Activated naive CD8-positive, alpha-beta T cell treated with anti-CD3 and anti-CD28 coated beads for 36 hours (primary cell): ENCODE measurements around the gene RRP1. TPM values are rescaled to one million over a fixed set of nuclear protein-coding genes. Genes with fewer than 3 reads are reported as not detected.
"Not testable (repeated sequence)": the region's sequence is repeated elsewhere in the genome, so short reads cannot be mapped to it uniquely, and the experiment has no call there.

Experiments
- DNase-seq: peaks from one replicate; pipeline ENCODE4 v3.0.0; 2021
- H3K27ac Mint-ChIP-seq: one replicate; pipeline ENCODE4 v1.8.0; 2022; ENCODE audit warnings: mild to moderate bottlenecking, moderate library complexity, mixed read lengths
- H3K27me3 Mint-ChIP-seq: one replicate; pipeline ENCODE4 v1.8.0; 2022; ENCODE audit warnings: mild to moderate bottlenecking, mixed read lengths
- H3K36me3 Mint-ChIP-seq: one replicate; pipeline ENCODE4 v1.8.0; 2021; ENCODE audit warnings: mild to moderate bottlenecking, mixed read lengths
- H3K4me1 Mint-ChIP-seq: one replicate; pipeline ENCODE4 v1.8.0; 2021; ENCODE audit warnings: mixed read lengths
- H3K4me3 Mint-ChIP-seq: one replicate; pipeline ENCODE4 v1.8.0; 2022; ENCODE audit warnings: mild to moderate bottlenecking, moderate library complexity, mixed read lengths
- H3K9me3 Mint-ChIP-seq: one replicate; pipeline ENCODE4 v1.8.0; 2022; ENCODE audit warnings: mixed read lengths
- total RNA-seq, 2 experiments: library from RNA; stranded (reverse); gene quantifications; one replicate each; pipeline ENCODE4 v1.2.3, GENCODE V29; 2021

The RRP1 gene
- total RNA-seq, 2 experiments from 2014 or later = 89.4 to 90.7 TPM

- not testable (repeated sequence) for H3K36me3 Mint-ChIP-seq, H3K27ac Mint-ChIP-seq, H3K9me3 Mint-ChIP-seq, H3K4me3 Mint-ChIP-seq, H3K27me3 Mint-ChIP-seq, H3K4me1 Mint-ChIP-seq, DNase-seq
These were observed 33.4 kb downstream of the RRP1 start for GRCh38 chr21:43822741-43823140.

DNA sequence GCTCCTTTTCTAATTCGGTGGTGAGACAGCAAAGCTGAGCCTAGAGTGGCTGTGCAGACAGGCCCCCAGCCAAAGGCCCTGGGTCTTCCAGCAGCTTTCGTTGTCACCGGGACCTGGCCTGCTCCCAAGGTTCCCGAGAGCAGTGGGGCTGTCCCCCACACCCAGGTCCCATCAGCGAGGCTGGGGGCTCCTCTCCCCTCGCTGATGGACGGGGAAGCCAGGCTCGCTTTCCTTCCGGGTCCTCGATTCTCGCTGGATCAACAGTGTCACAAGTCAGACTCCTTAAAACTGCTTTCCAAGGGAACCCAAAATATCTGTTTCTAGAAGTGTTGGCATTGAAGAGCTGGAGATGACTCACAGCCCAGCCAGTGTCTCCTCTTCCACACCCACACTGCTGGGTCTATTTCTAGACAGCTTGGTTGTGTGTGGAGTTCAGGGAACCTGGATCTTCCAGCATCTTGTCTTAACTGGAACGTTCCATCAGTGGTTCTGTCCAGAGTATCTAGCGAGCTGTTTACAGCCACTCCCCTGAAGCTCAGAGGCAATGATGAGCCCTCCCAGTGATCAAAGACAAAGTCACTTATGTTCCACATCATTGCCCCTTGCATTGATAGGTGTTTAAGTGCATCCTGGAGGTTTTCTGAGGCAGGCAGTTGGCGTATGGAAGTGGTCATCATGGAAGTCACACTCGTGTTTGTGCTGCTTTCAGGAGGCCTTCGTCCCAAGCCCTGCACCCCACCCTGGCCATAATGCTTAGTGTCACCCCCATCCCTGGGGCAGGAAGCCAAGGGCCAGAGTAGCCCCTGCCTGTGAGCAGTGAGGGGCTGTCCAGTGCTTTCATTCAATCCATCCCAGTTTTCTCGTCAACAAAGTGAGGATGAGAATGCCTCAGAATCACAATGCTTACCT lies 35.2 kb downstream of the RRP1 start:
- Mint-ChIP-seq H3K4me1 (peaks cover 3% of the 10 kb centered on the region), H3K4me3 (no peak overlapping the region), H3K27ac (no peak overlapping the region), H3K9me3 (no peaks in the 10 kb centered on the region), H3K36me3 (no peaks in the 10 kb centered on the region), H3K27me3 (peaks cover 5% of the 10 kb centered on the region)
- DNase-seq = no peak

DNA sequence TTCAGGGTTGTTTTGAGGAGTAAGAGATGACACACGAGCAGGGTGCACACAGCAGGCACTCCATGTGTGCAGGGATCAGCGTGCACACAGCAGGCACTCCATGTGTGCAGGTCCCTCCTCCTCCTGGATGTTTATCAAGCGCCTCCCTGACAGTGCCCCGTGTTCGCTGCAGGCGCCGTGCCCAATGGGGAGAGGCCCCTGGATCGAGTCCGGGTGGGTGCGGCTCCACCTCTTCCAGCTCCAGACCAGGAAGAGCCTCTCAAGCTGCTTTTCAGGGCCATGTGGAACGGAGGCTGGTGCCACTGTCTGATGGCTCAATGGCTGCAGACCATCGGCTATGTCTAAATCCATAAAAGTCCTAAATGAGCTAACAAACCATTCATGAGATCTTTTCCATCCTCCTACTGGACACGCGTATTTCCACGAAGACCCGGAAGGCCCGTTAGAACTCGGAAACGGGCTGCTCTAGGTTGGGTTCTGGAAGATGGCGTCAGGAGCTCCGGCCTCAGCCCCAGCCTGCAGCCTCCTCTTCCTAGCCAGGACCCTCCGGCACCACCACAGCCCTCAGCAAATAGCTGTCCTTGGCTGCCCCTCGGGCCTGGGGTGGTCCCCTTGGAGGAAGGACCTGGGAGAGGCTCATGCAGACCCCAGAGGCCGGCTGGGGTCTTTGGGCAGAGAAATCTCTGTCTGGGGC lies 36.0 kb downstream of the RRP1 start:
- H3K4me1 Mint-ChIP-seq = peaks cover 3% of the 10 kb centered on the region
- no peaks in the 10 kb centered on the region for H3K9me3 Mint-ChIP-seq
- H3K4me3 Mint-ChIP-seq = no peak overlapping the region
- no peak for DNase-seq
- H3K27ac Mint-ChIP-seq = no peak overlapping the region
- H3K36me3 Mint-ChIP-seq = no peaks in the 10 kb centered on the region
- peaks cover 8% of the 10 kb centered on the region for H3K27me3 Mint-ChIP-seq

DNA sequence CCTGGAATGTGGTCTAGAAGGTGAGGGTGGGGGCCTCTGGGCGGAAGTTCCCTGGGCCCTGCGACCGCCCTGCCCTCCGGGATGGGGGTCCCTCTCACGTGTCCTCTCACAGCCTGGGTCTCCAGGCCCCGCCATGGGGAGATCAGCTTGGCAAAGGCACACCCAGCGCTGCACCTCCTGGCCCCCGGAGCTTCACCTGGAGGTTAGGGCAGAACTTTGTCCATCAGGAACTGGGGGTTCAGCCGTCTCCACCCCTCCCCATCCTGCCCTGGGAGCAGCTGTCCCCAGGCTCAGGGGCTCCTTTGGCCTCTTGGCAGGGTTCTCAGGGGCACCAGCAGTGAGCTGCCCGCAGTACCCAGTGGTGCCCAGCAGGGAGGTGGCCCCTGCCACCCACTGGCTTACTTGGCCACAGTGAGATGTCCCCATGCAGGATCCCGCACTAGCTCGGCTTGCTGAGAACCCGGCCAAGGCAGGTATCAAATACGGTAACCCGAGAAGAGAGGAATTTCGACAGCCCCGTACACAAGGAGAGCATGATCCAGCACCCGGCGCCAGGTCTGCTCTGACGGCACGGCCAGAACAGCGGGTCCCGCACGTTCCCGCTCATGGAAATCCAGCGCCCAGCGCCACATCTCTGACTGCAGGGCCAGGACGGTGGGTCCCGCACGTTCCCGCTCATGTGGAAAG lies 36.7 kb downstream of the RRP1 start:
- H3K27me3 Mint-ChIP-seq = peaks cover 8% of the 10 kb centered on the region
- H3K27ac Mint-ChIP-seq = no peak overlapping the region
- no peaks in the 10 kb centered on the region for H3K9me3 Mint-ChIP-seq
- no peaks in the 10 kb centered on the region for H3K36me3 Mint-ChIP-seq
- H3K4me1 Mint-ChIP-seq = peaks cover 3% of the 10 kb centered on the region
- no peak for DNase-seq
- no peak overlapping the region for H3K4me3 Mint-ChIP-seq

DNA sequence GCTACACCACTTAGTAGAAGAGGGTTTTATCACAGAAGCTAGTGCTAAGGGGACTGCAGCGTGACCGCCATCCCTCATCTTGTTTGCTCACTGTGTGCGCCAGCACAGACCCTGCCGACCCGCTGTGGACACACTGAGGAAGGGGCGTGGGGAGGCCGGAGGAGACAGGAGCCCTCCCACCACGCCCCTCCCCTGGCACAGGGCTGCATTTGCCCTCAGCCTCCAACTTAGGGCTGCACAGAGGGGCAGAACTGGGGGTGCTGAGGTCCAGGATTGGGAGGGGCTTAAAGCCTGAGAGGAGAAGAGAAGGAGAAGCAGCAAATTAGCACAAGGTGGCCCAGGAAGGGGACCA lies 37.2 kb downstream of the RRP1 start:
- Mint-ChIP-seq H3K27ac (no peak overlapping the region), H3K36me3 (no peaks in the 10 kb centered on the region), H3K4me3 (no peak overlapping the region), H3K9me3 (no peaks in the 10 kb centered on the region), H3K4me1 (peaks cover 3% of the 10 kb centered on the region), H3K27me3 (peaks cover 8% of the 10 kb centered on the region)
- no peak for DNase-seq

- H3K27me3 Mint-ChIP-seq = peaks cover 9% of the 10 kb centered on the region
- no peak for DNase-seq
- no peak overlapping the region for H3K4me3 Mint-ChIP-seq
- no peak overlapping the region for H3K27ac Mint-ChIP-seq
- no peaks in the 10 kb centered on the region for H3K9me3 Mint-ChIP-seq
- H3K36me3 Mint-ChIP-seq = no peaks in the 10 kb centered on the region
- peaks cover 3% of the 10 kb centered on the region for H3K4me1 Mint-ChIP-seq
These were observed 37.7 kb downstream of the RRP1 start for GRCh38 chr21:43827015-43827611.

- DNase-seq = no peak
- Mint-ChIP-seq H3K27ac (no peak overlapping the region), H3K36me3 (peaks cover 3% of the 10 kb centered on the region), H3K4me1 (peaks cover 3% of the 10 kb centered on the region), H3K9me3 (no peaks in the 10 kb centered on the region), H3K4me3 (no peak overlapping the region), H3K27me3 (peaks cover 26% of the 10 kb centered on the region)
These were observed 39.8 kb downstream of the RRP1 start for GRCh38 chr21:43829161-43829560.

DNA sequence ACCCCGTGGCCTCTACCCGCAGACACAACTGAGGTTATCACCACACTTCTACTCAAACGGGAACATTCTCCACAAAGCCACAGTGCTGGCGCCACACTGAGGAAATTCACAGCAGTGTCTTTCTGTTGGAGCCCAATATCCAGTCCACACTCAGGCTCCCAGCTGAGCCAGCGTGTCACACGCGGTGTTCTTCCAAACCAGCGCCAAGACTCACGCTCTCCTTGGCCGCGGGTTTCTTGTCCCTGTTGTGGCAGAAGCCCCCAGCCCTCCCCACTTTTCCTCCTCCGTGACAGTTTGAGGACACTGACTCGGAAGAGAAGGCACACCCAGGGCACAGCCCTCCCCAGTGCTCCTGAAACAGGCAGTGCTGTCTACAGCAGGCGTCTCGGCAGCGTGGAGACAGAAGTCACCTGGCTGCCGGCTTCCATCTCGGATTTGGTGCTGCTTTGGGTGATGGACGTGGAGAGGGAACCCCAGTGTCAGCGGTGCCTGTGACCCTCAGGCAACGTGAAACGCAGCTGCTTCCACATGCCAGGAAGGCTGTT lies 40.3 kb downstream of the RRP1 start:
- Mint-ChIP-seq H3K36me3 (peaks cover 3% of the 10 kb centered on the region), H3K27ac (no peak overlapping the region), H3K9me3 (no peaks in the 10 kb centered on the region), H3K4me1 (peaks cover 6% of the 10 kb centered on the region), H3K27me3 (peaks cover 31% of the 10 kb centered on the region), H3K4me3 (no peak overlapping the region)
- DNase-seq = no peak

- Mint-ChIP-seq H3K4me1 (peaks cover 9% of the 10 kb centered on the region), H3K27me3 (peaks cover 56% of the 10 kb centered on the region), H3K36me3 (peaks cover 3% of the 10 kb centered on the region), H3K4me3 (no peak overlapping the region), H3K9me3 (no peaks in the 10 kb centered on the region), H3K27ac (no peak overlapping the region)
- no peak for DNase-seq
These were observed 42.8 kb downstream of the RRP1 start for GRCh38 chr21:43832158-43832550.

GRCh38 chr21:43832648-43833047 lies 43.3 kb downstream of the RRP1 start:
- H3K4me1 Mint-ChIP-seq = peaks cover 9% of the 10 kb centered on the region
- peaks cover 3% of the 10 kb centered on the region for H3K36me3 Mint-ChIP-seq
- no peaks in the 10 kb centered on the region for H3K9me3 Mint-ChIP-seq
- DNase-seq = no peak
- H3K27ac Mint-ChIP-seq = no peak overlapping the region
- peaks cover 61% of the 10 kb centered on the region for H3K27me3 Mint-ChIP-seq
- no peak overlapping the region for H3K4me3 Mint-ChIP-seq

DNA sequence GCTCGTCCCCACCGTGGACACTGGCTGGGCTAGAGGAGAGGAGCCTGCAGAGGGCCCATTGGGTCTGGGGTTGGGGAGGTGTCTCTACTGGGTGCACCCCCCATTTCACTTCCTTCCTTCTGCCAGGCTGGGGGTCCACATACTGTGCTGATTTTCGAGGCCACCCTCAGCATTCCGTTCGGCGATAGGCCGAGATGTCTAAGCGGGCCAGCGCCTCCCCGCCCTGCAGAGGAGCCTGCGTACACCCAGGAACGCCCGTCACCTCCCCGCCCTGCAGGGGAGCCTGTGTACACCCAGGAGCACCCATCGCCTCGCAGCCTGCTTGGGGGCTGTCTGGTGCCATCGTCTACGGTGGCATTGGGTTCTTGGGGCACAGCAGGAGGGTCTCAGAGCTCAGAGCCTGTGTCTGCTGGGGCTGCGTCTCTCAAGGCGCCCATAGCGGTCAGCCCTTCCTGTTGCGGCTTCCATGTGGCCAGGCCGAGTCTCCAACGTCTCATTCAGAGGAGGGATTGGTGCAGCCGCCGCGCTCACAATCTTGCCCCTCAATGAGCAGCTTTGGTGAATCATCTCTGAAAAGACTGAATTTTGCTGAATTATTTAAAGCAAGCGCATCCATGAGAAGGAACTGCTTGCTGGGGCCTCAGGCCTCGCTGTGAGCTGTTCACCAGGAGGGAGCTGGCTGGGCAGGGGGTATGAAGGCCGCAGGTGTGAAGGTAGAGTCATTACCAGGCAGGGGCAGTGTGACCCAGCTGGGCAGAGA lies 44.9 kb downstream of the RRP1 start:
- Mint-ChIP-seq H3K36me3 (peaks cover 3% of the 10 kb centered on the region), H3K4me3 (no peak overlapping the region), H3K27ac (no peak overlapping the region), H3K27me3 (peaks cover 72% of the 10 kb centered on the region), H3K4me1 (peaks cover 10% of the 10 kb centered on the region), H3K9me3 (no peaks in the 10 kb centered on the region)
- no peak for DNase-seq

- no peak for DNase-seq
- H3K4me3 Mint-ChIP-seq = no peak overlapping the region
- H3K27ac Mint-ChIP-seq = no peak overlapping the region
- no peaks in the 10 kb centered on the region for H3K9me3 Mint-ChIP-seq
- H3K27me3 Mint-ChIP-seq = peaks cover 66% of the 10 kb centered on the region
- H3K4me1 Mint-ChIP-seq = peaks cover 10% of the 10 kb centered on the region
- H3K36me3 Mint-ChIP-seq = peaks cover 3% of the 10 kb centered on the region
These were observed 45.7 kb downstream of the RRP1 start for GRCh38 chr21:43835050-43835449.

DNA sequence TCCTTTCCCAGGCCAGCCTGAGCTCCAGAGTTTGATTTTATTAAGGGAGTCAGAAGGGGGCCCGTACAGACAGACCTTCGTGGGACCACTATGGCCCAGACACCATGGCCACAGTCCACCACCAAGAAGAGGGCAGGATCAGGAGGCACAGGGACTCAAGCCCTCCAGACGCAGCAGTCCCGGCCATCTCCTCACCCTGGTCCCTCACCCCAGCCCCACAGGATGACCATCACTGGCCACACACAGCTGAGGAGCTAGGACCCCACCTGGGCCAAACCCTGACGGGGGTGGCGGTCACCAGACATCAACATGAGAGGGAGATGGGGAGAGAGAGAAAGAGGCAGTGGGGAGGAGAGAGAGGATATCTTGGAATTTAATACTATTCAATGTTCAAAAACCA lies 46.5 kb downstream of the RRP1 start:
- no peak overlapping the region for H3K4me3 Mint-ChIP-seq
- no peaks in the 10 kb centered on the region for H3K9me3 Mint-ChIP-seq
- H3K27me3 Mint-ChIP-seq = peaks cover 66% of the 10 kb centered on the region
- H3K4me1 Mint-ChIP-seq = peaks cover 10% of the 10 kb centered on the region
- no peak for DNase-seq
- no peak overlapping the region for H3K27ac Mint-ChIP-seq
- peaks cover 3% of the 10 kb centered on the region for H3K36me3 Mint-ChIP-seq

- no peak overlapping the region for H3K27ac Mint-ChIP-seq
- peaks cover 66% of the 10 kb centered on the region for H3K27me3 Mint-ChIP-seq
- no peak for DNase-seq
- peaks cover 10% of the 10 kb centered on the region for H3K4me1 Mint-ChIP-seq
- peaks cover 3% of the 10 kb centered on the region for H3K36me3 Mint-ChIP-seq
- H3K4me3 Mint-ChIP-seq = no peak overlapping the region
- no peaks in the 10 kb centered on the region for H3K9me3 Mint-ChIP-seq
These were observed 47.2 kb downstream of the RRP1 start for GRCh38 chr21:43836616-43837015.
